Amygdala (tissue), 56 donors: Measurements from ENCODE around the gene HLA-DQB1.
"Not testable (repeated sequence)": the region's sequence is repeated elsewhere in the genome, so short reads cannot be mapped to it uniquely, and the experiment has no call there.

Source experiments
- DNase-seq, 56 donors: peaks; one replicate each; lab custom pipeline; 2025; lab: John Stamatoyannopoulos, UW

HLA-DQB1 gene

DNA sequence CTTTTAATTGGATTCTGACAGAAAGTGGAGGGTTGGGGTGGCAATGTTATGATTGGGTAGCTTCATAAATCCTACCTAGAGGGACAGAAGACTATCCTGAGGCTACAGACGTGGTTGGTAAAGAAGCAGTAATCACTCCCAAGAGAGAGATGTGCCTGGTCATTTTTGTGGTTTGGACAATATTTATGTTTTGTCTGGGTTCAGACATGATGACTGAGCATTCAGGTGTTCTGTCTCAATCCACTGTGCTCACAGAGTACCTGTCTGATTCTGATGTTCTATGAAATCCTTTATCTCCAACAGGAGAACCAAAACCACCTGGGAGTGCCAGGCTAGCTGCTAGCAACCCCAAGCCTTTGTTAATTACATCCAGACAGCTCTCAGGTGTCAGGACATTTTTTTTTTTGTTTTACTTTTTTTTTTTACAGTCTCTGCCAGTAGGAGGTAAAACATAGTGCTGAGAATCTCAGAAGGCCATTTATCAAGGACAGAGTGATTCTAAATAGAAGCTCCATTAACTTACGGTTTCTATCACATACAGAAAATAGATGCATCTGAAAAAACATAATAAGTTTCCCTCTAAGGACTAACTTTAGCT is 30.8 kb downstream of the HLA-DQB1 start:
- DNase-seq: no peak

DNA sequence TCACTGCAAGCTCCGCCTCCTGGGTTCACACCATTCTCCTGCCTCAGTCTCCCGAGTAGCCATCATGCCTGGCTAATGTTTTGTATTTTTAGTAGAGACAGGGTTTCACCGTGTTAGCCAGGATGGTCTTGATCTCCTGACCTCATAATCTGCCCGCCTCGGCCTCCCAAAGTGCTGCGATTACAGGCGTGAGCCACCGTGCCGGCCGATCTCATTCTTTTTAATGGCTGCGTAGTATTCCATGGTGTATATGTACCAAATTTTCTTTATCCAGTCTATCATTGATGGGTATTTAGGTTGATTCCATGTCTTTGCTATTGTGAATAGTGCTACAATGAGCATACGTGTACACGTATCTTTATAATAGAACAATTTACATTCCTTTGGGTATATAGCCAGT is 36.7 kb downstream of the HLA-DQB1 start:
- not testable (repeated sequence) for DNase-seq

DNA sequence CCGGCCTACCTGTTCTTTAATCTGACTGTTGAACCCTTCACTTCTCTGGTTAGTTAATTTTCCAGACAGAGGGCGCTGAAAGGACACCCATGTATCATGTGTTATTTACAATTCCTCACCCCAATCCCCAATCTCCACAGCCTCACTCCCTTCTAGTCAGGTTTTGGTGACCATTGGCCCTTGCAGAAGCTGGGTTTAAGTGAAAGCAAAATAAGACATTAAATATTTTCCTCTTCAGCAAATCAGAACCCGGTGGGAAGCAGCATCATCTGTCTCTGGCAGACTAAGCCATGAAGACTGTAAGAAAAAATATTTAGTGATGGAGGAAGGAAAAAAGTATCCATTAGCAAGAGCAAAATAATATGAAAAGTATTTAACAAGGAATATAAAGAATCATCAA is 38.6 kb downstream of the HLA-DQB1 start:
- peak in 1 of 56 donors; percentile 1 for DNase-seq

DNA sequence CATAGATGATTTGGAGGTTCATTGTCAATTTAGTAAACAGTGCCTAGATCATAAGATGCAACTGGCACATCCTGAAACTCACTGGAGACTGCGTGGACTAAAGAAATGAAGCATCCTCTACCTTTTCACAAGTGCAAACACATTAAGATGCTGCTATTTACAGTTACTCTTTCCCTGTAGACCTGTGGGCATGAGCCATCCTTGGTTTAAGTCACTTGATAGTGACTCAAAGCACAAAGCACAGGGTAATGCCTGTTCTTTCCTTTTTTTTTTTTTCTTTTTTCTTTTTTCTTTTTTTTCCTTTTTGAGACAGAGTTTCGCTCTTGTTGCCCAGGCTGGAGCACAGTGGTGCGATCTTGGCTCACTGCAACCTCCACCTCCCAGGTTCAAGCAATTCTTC is 39.2 kb downstream of the HLA-DQB1 start:
- DNase-seq: no peak

DNA sequence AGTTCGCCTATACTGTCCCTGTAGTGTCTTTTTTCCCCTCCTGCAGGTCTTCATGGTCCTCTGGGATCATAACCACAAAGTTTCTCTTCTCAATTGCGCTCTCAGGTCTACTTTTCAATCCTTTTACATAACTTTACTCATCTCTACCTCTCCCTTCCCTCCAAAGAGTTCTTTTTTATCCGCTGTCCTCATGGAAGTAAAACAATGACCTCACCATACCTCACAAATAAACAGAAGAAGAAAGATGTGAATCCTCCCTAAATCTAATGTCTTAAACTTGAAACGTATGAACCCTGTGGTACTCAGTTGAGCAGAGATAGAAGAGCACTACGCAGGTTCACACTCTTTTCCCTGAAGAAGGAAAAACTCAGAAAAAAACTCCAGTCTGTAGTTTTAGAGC is 41.3 kb downstream of the HLA-DQB1 start:
- DNase-seq: no peak

DNA sequence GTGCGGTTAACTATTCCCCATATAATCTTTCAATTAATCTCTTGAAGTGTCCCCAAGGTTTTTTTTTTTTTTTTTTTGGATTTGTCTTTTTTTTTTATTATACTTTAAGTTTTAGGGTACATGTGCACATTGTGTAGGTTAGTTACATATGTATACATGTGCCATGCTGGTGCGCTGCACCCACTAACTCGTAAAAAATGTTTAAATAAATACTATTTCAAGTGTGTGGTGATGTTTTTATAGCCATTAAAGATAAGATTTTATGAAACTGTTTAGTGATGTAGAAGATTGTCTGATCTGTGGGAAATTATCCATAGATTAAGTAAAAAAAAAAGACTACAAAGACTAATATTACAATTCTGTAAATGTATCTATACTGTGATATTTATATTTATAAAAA is 41.9 kb downstream of the HLA-DQB1 start:
- DNase-seq: no peak

DNA sequence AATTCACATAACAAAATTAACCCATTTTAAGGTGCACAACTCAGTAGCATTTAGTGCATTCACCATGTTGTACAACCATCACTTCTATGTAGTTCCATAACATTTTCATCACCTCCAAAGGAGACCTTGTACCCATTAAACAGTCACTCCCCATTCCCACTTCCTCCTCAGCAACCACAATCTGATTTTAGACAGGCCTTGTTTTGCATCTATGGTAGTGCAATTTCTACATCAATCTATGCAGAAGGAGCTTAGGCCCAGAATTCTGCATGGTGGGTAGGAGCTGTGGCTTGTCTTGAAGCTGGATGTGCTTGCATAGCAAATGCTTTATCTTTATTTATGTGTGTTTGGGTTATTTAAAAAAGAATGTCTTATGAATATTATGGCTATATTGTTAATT is 42.8 kb downstream of the HLA-DQB1 start:
- DNase-seq: no peak

DNA sequence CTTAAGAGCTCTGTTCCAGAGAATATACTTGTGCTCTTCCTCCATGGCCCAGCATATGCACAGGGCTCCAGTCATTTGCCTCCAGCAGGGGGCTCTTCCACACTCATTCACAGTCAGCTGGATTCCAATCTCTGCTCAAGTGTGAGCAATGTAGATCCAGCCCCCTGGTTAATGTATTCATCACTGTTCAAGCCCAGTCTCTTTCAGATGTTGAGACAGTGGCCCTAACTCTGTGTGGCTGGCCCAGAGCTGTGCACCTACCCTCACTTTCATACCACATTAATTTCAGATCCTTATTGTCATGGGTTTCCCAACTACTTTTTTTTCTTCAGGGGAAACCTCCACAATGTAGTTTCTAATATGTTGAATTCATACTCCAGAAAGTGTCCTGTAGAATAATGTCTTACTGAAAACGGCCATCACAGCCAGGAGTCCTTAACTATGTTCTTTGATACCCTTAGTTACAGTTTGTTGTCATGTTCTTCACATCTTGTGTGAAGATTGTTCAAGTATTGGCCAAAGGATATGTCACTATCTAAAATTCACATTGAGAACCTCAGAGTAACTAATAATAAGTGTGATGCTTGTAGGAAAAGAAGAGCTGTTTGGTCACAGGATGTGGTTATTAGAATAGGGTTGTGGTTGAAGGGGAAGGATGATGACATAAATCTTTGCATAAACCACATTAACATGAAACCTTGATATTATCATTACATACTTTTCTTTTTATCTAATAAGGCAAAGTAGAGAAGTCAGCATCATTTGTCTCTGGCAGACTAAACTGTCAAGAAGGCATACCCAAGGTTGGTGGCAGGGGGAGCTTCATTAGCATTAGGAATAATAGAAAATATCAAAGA is 43.7 kb downstream of the HLA-DQB1 start:
- DNase-seq: peak in 1 of 56 donors; percentile 20

DNA sequence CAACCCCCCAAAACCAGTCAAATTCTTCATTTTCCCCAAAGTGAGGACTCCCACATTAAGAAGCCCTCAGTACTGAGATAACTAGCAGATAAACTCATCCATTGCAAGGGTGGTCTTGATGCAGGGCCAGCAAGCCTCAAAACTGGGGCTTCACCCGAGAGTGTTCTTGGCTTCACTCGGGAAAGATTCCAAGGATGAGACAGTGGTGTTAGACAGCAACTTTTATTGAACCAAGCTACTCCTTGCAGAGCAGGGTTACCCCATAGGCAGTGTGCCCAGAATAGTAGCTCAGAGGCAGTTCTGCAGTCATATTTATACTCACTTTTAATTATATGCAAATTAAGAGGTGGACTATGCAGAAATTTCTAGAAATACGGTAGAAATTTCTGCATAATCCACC is 45.1 kb downstream of the HLA-DQB1 start:
- no peak for DNase-seq

DNA sequence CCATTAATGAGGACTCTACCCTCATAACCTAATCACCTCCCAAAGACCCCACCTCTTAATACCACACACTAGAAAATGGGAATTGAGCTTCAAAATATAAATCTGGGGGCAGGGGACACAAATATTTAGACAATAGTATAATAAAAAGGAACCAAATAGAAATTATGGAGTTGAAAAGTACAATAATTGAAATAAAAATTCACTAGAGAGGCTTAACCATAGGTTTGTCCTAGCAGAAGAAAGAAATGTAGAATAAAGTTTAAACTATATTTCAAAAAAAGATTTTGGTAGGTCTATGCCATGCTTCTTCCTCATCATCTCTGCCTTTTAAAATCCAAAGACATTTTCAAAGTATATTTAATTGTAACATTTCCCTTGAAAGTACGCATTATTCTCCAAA is 48.7 kb downstream of the HLA-DQB1 start:
- DNase-seq: no peak

DNA sequence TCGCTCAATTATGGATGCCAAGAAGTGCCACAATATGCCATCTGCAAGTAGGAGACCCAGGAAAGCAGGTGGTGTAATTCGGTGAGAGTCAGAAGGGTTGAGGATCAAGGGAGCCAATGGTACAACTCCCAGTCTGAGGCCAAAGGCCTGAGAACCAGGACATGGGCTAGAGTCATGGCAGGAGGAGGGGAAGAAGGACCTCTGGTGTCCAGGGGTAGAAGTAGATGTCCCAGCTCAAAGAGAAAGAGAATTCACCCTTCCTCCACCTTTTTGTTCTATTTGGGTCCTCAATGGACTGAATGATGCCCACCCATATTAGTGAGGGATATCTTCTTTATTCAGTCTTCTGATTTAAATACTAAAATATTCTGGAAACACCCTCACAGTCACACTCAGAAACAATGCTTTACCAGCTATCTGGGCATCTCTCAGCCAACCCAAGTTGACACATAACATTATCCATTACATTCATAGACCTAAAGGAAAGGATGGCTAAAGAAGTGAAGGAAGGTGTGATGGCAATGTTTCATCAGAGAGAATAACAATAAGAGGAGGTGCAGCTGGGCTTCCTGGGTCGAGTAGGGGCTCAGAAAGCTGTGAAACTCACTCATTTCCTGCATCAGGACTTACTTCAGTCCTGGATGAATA is 50.4 kb downstream of the HLA-DQB1 start:
- DNase-seq: no peak

DNA sequence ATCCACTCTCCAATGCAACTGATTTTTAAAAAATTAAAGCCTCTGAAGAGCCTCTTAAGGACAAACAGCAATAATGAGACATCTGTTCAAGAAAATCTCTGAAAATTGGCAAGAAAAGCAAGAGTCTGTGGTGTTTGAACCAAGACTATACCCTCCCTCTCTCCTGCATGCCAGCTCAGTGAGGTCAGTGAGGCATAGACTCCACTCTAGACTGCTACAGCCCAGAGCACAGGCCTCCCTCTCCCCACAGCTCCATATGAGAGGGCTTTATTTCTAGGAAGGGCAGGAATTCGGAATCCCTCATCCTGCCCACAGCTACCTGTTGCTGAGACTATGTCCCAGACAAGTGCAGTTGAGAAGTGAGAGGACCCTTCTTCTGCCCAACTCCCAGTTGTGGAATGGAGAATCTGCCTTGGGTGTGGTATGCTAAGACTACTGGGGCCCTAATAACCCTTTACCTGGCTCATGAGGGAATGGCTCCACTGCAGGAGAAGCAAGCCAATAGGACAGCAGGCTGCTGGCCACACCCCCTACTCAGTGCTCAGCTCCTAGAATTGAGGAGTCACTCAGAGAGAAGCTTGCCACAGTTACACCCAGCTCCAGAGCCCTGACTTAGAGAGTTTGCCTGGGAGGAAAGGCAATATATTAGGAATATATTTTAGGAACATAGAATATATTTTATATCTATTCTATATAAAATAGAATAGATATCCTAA is 51.9 kb downstream of the HLA-DQB1 start:
- no peak for DNase-seq

DNA sequence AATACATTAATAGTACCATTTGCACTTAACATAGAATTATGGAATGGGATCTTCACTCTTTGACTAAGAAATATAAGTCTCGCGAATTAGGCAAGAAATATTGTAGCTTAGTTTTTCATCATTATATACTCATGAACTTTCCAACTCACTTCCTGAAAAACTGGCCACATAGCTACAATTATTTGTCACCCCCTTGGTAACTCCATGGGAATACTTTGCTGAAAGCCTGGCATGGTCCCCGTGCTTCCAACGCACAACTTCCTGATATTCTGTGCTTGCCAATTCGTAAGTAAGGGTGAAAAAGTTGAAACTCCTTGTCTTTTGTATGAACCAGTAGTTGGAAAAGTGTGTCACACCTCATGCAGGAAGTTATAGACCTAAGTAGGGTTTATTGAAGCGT is 53.0 kb downstream of the HLA-DQB1 start:
- no peak for DNase-seq

DNA sequence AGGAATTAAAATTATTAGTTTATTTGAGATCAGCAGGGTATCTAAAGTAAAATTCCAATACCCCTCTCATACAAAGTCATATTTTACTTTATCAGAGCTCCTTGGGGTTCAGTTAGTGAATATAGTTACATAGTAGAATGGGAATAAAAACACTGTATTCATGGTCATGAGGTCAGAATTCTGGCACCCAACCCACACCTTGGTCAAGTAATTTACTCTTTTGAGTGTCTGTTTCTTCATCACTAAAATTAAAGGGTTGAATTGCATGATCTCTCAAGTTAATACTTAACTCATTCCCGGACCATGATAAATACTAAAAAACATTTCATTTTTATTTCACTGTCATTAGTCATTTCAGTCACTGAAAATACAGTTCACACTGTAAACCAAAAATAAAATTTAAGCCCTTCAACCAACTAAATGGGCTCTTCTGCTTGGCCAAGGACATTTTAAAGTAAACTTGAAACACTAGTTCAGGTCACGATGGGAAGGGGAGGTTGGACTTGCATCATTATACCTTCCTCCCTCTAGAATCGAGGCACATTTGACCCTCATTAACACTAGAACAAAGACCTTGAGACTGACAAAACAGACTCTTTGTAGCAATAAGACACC is 55.7 kb downstream of the HLA-DQB1 start:
- DNase-seq: no peak

DNA sequence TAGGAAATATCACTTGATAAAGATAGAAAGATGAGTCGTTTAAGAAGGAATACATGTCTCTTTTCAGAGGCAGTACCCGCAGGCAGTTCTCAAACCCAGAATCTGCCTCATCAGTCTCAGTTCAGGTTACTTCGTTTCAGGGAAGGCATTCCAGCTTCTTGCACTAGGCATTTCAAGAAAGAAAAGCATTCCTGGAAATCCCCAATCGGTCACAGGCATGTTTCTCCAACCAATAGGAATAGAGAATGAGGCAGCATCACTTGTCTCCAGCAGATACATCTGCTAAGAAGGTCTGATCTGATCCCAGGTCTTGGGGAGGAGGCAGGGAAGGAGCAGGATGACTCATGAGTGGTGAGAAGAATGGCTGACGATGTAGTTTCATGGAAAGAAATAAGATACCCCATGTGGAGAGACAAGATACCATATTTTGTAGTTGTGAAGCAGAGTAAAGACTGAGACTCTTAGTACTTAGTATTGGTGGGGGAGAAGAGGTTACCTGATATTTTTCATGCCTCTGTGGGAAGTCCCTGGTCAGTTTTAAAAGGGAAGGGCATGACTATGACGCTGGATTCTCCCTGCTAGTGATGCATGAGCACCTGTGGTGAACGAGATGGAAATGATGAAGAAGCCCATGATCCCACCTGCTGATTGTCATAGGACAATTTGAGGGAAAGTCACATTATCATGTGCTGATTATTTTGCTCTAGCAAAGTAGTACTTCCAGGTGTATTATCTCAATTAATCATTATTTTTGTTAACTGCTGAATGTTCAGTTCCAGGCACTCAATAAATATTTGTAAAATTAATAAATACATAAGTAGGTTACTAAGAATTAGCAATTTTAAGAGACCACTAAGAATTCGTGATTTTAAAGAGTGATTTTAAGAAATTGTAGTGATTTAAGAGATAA is 56.5 kb downstream of the HLA-DQB1 start:
- DNase-seq: peak in 22 of 56 donors; percentile 0 to 60 (median 16)
